GM19238 (cell line): ENCODE measurements around the gene RAB3IL1.
A peak's percentile ranks its signal among the peaks of the same experiment; 100 is the strongest.

ENCODE experiments used
- DNase-seq: peaks from one replicate; pipeline ENCODE4 v3.0.0; 2011; ENCODE audit warnings: low spot score; ENCODE audit not compliant: insufficient read length

RAB3IL1 gene

GRCh38 chr11:61919705-61920631, 2.6 kb upstream of the RAB3IL1 start:
- peak; percentile 1 for DNase-seq

DNA sequence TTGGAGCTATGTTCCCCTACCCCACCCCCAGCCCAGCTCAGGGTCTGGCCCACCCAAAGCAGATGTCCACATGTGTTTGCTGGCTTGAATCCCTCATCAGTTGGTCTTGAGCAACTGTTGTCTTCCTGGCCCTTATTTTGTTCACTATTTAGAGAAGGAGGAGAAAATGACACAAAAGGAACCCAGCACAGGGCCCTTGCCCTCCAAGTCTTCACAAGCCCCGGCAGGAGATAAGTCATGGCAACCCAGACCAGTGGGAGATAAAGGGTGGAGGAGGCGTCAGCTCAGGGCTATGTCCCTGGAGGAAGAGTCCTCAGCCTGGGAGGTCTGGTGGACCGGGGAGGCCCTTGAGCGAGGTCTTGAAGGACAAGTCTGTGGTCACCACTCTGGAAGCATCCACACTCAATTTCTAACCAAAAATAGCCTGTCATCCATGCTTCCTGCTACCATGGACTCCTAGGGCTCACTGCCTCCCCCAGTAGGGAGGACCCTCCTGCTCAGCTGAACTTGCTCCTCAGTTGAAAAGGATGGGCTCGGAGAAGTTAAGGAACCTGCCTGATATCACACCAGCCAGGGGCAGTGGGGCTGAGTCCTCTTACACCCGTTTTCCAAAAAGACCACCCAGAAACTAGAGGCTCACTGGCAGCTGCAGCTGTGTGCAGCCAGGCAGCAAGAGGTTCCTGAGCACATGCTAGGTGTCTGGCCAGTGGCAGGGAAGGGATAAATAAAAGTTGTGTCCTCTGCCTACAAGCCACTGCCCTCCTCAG, 1.8 kb upstream of the RAB3IL1 start:
- DNase-seq: no peak

DNA sequence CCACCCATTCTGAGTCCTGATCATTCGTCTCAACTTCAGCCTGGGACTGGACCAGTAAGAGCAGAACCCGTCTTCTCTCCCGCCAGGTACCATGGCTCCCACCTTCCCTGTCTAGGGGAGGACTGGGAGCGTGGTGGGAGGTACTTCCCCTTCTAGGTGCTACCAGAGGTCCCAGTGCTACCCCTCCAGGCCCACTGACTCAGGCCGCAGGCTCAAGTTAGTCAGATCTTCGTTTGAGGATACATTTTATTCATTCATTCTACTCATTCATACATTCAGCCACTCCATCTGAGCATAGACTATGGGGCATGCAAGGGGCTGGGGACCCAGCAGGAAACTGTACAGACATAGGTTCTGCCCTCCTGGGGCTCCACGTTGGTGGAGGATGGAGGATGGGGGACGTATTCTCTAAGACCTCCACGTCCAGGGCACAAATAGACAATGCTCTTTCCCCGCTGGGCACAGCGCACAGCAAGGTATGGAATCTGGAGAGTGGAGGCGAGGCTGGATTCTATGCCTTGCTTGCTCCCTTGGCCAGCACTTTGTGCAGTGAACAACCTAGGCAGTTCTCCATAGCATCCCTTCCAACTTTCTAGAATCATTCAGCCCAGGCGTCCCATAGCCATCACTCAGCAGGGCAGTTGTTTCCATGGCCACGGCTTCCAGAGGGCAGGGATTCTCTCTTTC, 1.0 kb upstream of the RAB3IL1 start:
- no peak for DNase-seq

- no peak for DNase-seq
Measured at GRCh38 chr11:61916737-61917333, 531 bp downstream of the RAB3IL1 start.

- peak; percentile 3 for DNase-seq
Measured at GRCh38 chr11:61914471-61915171, 2.7 kb downstream of the RAB3IL1 start.

- no peak for DNase-seq
Measured at GRCh38 chr11:61913699-61914395, 3.5 kb downstream of the RAB3IL1 start.

GRCh38 chr11:61912991-61913698, 4.2 kb downstream of the RAB3IL1 start:
- DNase-seq: no peak

GRCh38 chr11:61912530-61912898, 4.9 kb downstream of the RAB3IL1 start:
- DNase-seq: no peak

- no peak for DNase-seq
Measured at GRCh38 chr11:61911701-61912529, 5.5 kb downstream of the RAB3IL1 start.

DNA sequence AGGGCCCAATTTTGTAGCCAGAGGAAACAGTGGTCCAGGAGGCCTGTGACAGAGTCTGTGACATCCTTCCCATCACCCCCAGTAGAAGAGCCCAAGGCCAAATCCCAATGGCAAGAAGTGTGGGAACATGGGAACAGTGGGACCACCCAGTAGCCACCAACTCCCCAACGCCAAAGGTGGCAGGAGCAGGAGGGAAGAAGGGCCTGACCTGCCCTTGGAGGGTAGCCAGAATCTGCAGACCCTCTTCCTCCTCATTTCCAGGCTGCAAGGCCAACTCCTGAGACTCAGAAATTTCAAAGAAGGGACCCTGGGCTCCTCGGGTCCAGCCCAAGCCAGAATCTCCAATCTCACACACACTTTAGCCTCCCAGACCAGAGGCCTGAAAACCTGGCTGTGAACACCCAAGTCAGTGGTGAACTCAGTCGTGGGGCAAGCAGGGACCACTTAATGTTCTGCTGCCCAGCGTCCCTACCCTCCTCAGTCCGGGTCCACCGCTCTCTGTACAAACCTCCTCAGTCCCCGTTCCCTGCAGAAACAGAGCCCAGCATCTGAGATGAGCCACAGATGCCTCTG, 6.2 kb downstream of the RAB3IL1 start:
- DNase-seq: no peak

GRCh38 chr11:61910187-61911127, 6.9 kb downstream of the RAB3IL1 start:
- no peak for DNase-seq

- no peak for DNase-seq
Measured at GRCh38 chr11:61908730-61909316, 8.5 kb downstream of the RAB3IL1 start.

DNA sequence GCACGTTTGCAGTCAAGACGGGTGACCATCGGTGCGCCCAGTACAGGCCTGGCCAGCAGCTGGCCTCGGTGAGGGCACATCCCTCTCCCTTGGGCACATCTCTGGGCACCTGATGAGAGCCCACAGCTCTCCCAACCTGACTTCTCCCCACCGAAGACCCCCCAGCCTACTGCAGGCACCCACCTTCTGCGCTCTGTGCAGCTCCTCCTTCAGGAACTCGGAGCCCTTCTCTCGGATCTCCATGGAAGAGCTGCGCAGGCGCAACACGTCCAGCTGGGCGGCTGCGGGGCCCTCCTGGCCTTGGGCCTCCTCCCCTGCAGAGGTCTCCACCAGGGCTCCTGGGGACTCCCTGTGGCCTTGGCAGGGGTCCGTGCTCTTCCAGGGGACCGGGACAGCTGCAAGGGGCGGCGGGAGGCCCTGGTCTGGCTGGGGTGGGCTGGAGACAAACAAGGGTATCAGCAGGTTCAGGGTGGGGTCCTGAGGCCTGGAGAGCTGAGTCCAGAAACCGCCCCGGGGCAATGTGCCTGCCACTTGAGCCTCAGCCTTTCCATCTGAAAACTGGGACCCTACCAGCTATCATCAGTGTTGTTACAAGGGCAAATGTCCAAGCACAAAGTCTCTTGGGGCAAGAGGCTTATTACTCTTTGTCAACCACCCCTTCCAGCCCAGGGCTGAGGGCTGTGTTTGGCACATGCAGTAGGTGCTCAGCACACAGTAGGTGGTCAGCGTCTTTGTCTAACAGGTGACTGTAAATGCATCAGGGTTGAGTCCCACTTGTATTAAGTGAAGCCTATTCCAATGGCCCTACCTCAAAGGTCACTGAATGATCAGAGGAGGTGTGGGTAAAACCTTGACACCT, 9.3 kb downstream of the RAB3IL1 start:
- no peak for DNase-seq

DNA sequence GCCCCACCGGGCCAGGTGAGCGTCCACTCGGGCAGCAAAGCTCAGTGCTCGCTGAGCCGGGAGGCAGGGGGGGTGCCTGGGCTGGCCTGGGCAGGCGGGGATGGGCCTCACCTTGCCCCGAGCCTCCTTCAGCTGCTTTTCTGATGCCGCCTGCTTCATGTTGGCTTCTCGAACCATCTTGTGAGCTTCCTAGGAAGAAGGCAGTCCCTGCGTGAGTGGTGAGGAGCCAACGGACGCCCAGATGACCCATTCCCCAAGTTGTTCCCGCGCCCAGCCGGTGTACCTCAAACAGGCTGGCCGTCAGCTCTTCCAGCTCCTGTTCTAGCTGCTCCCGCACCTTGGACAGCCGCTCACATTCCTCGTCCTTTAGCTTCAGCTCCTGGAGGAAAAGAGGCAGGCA, 10.1 kb downstream of the RAB3IL1 start:
- DNase-seq: no peak

DNA sequence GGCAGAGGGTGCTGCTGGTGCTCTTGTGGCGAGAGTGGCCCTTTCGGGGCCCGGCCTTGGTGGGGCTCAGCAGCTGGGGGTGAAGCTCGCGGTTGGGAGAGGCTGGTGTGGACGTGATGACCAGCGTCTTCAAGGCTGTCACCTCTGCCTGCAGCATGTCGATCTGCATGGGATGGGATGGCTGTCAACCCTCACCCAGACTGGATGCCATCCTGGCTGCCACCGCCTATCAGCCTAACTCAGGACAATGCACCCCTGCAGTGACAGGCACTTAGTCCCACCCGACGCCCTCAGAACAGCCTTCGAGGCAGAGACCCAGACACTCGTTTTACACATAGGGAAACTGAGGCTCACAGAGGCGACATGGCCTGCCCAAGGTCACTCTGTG, 10.8 kb downstream of the RAB3IL1 start:
- no peak for DNase-seq
